ENCODE results near the gene NOX3. TPM values are rescaled to one million over a fixed set of nuclear protein-coding genes. Genes with fewer than 3 reads are reported as not detected.

Gene NOX3
- total and polyA plus RNA-seq, 10 of the 15 experiments (the other 5 are each of a cell fraction or from before 2014, with no cell fraction given), result not detected

DNA sequence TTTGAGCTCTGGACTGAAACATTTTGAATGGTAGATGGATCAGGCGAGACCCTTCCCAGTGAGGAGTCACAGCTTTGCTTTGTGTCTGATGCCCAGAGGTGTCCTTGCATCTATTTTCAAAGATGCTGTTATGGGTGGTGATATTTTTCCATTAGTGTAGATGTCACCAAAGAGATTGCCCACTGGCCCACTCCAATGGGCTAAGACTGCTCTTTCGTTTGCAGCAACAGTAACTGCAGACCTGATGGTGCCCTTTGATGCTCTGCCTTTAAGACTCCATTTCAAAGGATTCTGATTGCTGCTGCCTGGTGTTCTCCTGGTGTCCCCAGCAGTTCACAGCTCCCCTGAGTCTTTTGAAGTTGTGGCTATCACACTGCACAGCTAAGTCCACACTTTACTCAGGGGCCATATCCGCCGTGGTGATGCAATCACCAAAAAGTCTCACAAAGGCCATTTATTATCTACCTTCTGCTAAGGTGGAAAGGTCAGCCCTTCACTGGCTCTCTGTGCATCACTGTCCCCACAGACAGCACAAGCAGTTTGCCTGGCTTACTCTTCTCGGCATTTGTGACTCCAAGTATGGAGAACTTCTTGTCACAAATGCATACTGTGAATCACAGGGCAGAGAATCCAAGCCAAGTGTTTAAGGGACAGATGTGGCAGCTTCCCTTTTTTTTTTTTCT is 56.4 kb downstream of the NOX3 start:
- 66% methylated on average over 5 of the region's 5 CpGs for whole genome bisulfite sequencing (ENCODE audit: insufficient coverage, insufficient replicate concordance, low lambda C conversion rate, missing lambda C conversion rate)
- ChIA-PET POLR2A (no interaction called here), SMC1A (ENCODE audit: uncharacterized antibody, unreplicated experiment) (interaction anchor here (1.0 to 3.5 kb wide), 3 partner anchors 12 to 19 kb away, joined by 3 to 15 read pairs (median 7); no protein-coding TSS in a partner anchor), RAD21 (ENCODE audit: unreplicated experiment) (no interaction called here), CTCF (no interaction called here)
- Histone ChIP-seq H3K27ac (ENCODE audit: control insufficient read depth, insufficient read depth) (no peak overlapping the region), H3K27me3 (replicated peaks in 1 of 2; ENCODE audit: control insufficient read depth in 2 of 2, insufficient read depth in 2 of 2, low read length in 1 of 2) (no peaks in the 10 kb centered on the region), H3K4me3 (no peak overlapping the region), H3K4me1 (ENCODE audit: control insufficient read depth, insufficient read depth, low read length) (no peaks in the 10 kb centered on the region), H3K79me2 (ENCODE audit: control insufficient read depth, insufficient read depth, low read length) (no peaks in the 10 kb centered on the region), H3K36me3 (ENCODE audit: control insufficient read depth in 2 of 2, insufficient read depth in 2 of 2, low read length in 1 of 2) (no peaks in the 10 kb centered on the region), H3K9me3 (replicated peaks; ENCODE audit: control insufficient read depth, insufficient read depth, low read length) (no peaks in the 10 kb centered on the region), H3K4me2 (ENCODE audit: control insufficient read depth, insufficient read depth) (no peak overlapping the region), H3K9ac (ENCODE audit: control insufficient read depth, insufficient read depth, low read length) (no peak overlapping the region), H2AFZ (ENCODE audit: control insufficient read depth, low read depth, low read length) (no peak overlapping the region), H4K20me1 (ENCODE audit: control insufficient read depth, insufficient read depth) (no peaks in the 10 kb centered on the region)
- DNase-seq (ENCODE audit: low read depth, low spot score) (no peak), FAIRE-seq (no peak), ATAC-seq (peak; percentile 23; the same call in 2 of the 3 replicates)
- TF ChIP-seq FOXM1 (IDR thresholded peaks at IDR 0.05; ENCODE audit: low read depth, low read length) (no peak), BMI1 (IDR thresholded peaks at IDR 0.05; ENCODE audit: borderline replicate concordance) (no peak), TAF1 (IDR thresholded peaks at IDR 0.05; ENCODE audit: borderline replicate concordance, low read depth, low read length) (no peak), MYB (IDR thresholded peaks at IDR 0.05; ENCODE audit: borderline replicate concordance, low read depth, low read length) (no peak), FOXK2 (IDR thresholded peaks at IDR 0.05) (no peak), SMARCA5 (IDR thresholded peaks at IDR 0.05) (no peak), NRF1 (conservative IDR thresholded peaks at IDR 0.05; ENCODE audit: low read depth, low read length) (no peak), MTA3 (IDR thresholded peaks at IDR 0.05; ENCODE audit: borderline replicate concordance, low read length) (no peak), CBFB (IDR thresholded peaks at IDR 0.05; ENCODE audit: low read depth) (no peak), ETV6 (conservative IDR thresholded peaks at IDR 0.05 in 1 of 2, IDR thresholded peaks at IDR 0.05 in 1 of 2; ENCODE audit: borderline replicate concordance in 1 of 2, low read depth in 1 of 2) (no peak)
- TF ChIP-seq, protein P1, sequence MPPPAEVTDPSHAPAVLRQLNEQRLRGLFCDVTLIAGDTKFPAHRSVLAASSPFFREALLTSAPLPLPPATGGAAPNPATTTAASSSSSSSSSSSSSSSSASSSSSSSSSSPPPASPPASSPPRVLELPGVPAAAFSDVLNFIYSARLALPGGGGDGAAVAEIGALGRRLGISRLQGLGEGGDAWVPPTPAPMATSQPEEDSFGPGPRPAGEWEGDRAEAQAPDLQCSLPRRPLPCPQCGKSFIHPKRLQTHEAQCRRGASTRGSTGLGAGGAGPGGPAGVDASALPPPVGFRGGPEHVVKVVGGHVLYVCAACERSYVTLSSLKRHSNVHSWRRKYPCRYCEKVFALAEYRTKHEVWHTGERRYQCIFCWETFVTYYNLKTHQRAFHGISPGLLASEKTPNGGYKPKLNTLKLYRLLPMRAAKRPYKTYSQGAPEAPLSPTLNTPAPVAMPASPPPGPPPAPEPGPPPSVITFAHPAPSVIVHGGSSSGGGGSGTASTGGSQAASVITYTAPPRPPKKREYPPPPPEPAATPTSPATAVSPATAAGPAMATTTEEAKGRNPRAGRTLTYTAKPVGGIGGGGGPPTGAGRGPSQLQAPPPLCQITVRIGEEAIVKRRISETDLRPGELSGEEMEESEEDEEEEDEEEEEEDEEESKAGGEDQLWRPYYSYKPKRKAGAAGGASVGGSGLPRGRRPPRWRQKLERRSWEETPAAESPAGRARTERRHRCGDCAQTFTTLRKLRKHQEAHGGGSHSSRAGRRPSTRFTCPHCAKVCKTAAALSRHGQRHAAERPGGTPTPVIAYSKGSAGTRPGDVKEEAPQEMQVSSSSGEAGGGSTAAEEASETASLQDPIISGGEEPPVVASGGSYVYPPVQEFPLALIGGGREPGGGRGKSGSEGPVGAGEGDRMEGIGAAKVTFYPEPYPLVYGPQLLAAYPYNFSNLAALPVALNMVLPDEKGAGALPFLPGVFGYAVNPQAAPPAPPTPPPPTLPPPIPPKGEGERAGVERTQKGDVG (CRISPR knock-in tag; IDR thresholded peaks at IDR 0.05), result no peak
- BruUV-seq (replicated peaks), result no TSS peak
- in situ Hi-C loops (cut with MboI) (no loop called here), intact Hi-C loops (cut with micrococcal nuclease; ENCODE audit: unreplicated experiment) (no loop called here)
